Measurements from ENCODE around the gene TCN2. TPM values are rescaled to one million over a fixed set of nuclear protein-coding genes. Genes with fewer than 3 reads are reported as not detected.
"Not testable (repeated sequence)": the region's sequence is repeated elsewhere in the genome, so short reads cannot be mapped to it uniquely, and the experiment has no call there.

Gene TCN2
- total RNA-seq, 1 donor from 2014 or later = 186 TPM

DNA sequence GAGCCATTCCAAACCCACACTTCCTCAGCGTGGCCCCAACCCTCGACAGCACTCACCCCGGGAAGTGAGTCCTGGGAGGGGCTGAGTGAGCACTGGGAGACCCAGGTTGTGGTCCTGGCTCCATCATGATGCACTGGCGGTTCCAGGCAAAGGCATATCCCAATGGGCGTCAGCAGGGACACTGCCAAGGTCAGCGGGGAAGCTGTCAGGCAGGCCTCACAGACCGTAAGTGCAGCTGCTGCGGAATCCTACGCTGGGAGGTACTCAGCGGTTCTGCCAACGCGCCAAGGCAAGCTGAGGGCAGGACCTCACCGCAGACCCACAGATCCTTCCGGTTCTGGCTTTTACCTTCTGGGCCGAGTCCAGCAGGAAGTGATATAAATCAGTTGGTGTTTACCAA, 31.1 kb upstream of the TCN2 start:
- peak; percentile 61 for DNase-seq (ENCODE audit: low spot score)

- no peak for DNase-seq (ENCODE audit: low spot score)
These were observed 28.5 kb upstream of the TCN2 start for GRCh38 chr22:30578481-30578880.

DNA sequence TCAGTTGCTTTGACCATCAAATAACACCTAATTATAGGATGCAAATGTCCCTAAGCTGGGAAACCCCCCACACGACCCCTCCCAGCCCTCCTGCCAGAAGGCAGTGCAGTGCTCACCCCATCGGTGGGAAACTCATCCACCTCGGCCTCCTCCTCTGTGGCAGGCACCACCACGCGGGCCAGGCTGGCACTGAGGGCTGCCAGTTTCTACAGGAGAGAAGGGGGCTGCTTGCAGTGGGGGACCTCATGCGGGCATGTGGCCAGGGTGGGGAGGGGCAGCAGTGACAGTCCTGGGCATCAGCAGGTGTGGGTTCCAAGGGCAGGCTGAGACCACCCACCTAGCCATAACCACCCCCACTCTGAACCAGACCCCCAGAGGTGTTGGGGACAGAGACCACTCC, 26.1 kb upstream of the TCN2 start:
- DNase-seq (ENCODE audit: low spot score) = no peak

DNA sequence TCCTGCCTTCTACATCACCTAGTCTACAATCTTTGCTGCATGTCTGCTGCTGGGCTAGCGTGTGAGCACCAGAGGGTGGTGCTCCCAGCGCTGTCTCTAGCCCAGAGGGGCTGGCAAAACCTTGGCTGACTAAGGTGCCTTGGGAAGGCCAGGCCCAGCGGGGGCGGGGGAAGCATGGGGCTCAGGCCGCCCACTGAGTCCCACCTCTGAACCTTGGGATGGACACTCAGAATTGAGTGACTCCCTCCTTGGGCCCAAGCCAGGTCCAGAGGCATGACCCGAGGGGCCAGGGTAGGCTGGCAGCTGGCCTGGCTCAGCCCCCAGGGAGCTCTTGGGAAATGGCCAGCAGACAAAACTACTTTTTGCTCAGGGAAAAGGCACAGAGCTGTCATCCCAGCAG, 24.9 kb upstream of the TCN2 start:
- no peak for DNase-seq (ENCODE audit: low spot score)

GRCh38 chr22:30582788-30583545, 24.0 kb upstream of the TCN2 start:
- no peak for DNase-seq (ENCODE audit: low spot score)

GRCh38 chr22:30584441-30584840, 22.5 kb upstream of the TCN2 start:
- DNase-seq (ENCODE audit: low spot score) = no peak

GRCh38 chr22:30586414-30586813, 20.6 kb upstream of the TCN2 start:
- DNase-seq (ENCODE audit: low spot score) = no peak

DNA sequence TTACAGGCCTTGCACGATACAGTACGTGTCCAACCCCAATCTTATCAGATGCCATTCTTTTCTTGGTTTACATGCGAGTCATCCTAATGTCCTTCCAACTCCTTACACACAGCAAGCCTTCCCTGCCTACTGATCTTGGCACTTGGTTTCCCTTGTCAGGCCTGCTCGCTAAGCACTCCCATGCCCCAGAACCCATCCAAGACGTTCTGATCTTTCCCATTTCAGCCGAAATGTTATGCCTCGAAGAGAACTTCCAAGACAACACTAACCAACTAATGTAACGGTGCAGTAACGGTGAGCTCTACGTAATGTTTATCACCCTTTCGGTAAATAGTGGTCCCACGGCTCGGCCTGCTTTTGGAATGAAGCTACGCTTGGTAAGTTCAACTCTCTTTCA, 15.8 kb upstream of the TCN2 start:
- DNase-seq (ENCODE audit: low spot score) = no peak

GRCh38 chr22:30591588-30592359, 15.2 kb upstream of the TCN2 start, which contains the start of gene PES1:
PES1 (minus strand) TSS chr22:30591910; CDS start chr22:30591833, 77 bp downstream.
- DNase-seq (ENCODE audit: low spot score) = peak; percentile 97

- DNase-seq (ENCODE audit: low spot score) = not testable (repeated sequence)
These were observed 14.6 kb upstream of the TCN2 start for GRCh38 chr22:30592360-30592713.

GRCh38 chr22:30596199-30596598, 10.8 kb upstream of the TCN2 start:
- DNase-seq (ENCODE audit: low spot score) = no peak

- no peak for DNase-seq (ENCODE audit: low spot score)
These were observed 10.1 kb upstream of the TCN2 start for GRCh38 chr22:30596886-30597285.

DNA sequence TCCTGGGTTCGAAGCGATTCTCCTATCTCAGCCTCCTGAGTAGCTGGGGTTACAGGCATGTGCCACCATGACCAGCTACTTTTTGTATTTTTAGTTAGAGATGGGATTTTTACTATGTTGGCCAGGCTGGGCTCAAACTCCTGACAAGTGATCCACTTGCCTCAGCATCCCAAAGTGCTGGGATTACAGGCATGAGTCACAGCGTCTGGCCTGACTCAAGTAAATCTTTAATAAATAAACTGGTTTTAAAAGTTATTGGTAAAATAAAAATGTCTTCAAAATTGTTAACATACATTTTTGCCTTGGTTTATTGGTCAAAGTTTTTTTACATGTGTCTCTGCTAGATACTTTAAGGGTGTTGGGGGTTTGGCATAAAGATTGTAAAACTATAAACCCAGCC, 8.0 kb upstream of the TCN2 start:
- no peak for DNase-seq (ENCODE audit: low spot score)

DNA sequence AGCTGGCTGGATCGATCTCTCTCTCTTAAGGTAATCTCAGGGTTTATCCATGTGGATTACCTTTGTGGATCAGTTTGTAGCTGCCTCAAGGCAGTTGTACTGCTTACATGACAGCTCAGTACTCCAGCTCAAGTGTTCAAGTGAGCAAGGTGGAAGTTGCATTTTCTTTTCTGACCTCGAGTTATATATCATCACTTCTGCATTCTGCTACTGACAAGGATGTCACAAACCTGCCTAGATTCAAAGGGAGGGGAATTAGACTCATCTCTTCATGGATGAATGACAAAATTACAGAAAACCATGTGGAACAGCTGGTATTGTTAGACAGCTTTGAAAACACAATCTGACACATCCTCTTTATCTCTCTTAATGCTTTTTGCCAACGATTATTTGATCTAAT, 6.1 kb upstream of the TCN2 start:
- no peak for DNase-seq (ENCODE audit: low spot score)

DNA sequence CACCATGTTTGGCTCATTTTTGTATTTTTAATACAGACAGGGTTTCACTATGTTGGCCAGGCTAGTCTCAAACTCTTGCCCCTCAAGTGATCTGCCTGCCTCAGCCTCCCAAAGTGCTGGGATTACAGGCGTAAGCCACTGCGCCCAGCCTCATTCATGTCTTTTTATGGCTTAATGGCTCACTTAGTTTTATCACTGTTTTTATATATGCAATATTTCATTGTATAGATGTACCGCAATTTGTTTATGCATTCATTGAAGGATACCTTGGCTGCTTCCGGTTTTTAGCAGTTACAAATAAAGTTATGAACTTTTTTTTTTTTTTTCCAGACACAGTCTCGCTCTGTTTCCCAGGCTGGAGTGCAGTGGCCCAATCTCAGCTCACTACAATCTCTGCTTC, 5.5 kb upstream of the TCN2 start:
- DNase-seq (ENCODE audit: low spot score) = no peak

GRCh38 chr22:30602049-30602448, 4.9 kb upstream of the TCN2 start:
- DNase-seq (ENCODE audit: low spot score) = no peak

- no peak for DNase-seq (ENCODE audit: low spot score)
These were observed 3.2 kb upstream of the TCN2 start for GRCh38 chr22:30603801-30604200.

GRCh38 chr22:30604723-30605122, 2.3 kb upstream of the TCN2 start:
- DNase-seq (ENCODE audit: low spot score) = no peak

DNA sequence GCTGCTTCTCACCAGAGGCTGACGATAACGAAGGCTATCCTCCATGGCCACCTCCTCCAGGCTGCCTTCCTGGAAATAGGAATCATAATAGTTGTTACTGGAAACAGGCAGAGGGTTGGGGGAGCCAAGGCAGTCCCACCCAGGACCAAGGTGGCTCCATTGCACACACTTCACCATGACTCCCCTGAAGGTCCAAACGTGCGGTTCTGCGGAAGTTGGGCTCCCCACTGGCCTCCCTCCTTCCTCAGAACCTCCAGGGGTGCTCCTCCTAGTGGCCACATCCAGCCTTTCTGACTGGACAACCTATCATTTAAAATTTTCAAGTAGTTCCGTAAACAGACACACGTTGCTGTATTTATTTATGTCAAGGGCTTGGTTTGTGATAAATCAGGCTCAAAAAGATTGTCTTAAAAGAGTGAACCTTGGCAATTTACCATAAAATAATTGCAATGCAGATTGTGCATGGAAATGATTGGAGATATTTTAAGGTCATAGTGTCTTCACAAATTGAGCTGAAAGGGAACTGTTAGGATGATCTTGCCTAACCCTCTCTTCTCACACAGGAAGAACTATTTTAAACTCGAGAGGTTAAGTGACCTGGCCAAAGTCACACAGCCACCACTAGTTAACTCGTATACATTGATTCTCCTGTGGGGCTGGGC, 1.4 kb upstream of the TCN2 start:
- peak; percentile 54 for DNase-seq (ENCODE audit: low spot score)

DNA sequence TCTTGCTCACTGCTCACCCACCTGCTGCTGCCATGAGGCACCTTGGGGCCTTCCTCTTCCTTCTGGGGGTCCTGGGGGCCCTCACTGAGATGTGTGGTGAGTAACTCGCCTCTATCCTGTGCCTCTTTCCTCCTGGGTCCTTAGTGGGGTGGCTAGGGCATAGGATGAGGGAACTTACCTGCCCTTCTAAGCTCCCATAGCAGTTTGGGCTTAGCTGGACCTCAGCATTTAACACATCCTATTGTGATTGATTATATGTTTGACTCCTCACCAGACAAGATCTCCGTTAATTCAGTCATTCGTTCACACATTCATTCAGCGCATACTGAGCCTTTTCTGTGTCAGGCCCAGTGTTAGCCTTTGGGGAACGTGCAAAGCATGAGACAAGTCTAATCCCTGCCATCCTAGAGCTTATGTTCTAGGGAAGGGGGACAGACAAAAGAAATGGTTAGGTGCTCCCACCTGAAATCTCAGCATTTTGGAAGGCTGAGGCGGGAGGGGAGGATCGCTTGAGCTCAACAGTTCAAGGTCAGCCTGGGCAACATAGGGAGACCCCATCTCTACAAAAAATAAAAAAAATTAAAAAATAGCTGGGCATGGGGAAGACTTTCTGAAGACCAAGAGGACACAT, 441 bp downstream of the TCN2 start:
- no peak for DNase-seq (ENCODE audit: low spot score)

DNA sequence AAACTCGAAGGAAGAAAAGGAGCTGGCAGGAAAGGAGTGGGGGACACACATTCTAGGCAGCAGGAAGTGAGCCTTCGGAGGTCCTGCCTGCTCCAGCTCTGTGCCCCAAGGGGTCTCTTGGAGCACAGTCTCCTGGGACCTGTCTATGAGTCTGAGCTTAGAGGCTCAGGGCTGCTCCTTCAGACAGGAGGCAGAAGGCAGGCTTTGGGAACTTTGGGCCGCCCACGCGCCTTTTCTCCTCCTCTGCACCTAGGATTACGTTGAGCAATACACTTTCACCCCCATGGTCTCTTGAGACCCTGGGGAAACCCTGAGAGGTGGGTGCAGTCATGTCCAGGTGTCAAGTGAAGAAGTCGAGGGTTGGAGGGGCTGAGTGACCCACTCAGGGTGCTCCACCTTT, 965 bp downstream of the TCN2 start:
- DNase-seq (ENCODE audit: low spot score) = no peak
